ENCODE results near the gene BUD23. TPM values are rescaled to one million over a fixed set of nuclear protein-coding genes. Genes with fewer than 3 reads are reported as not detected.

BUD23 gene
- total and polyA plus RNA-seq, 9 of the 15 experiments (the other 6 are each of a cell fraction or from before 2014, with no cell fraction given), result 79.5 to 270 (median 150) TPM

DNA sequence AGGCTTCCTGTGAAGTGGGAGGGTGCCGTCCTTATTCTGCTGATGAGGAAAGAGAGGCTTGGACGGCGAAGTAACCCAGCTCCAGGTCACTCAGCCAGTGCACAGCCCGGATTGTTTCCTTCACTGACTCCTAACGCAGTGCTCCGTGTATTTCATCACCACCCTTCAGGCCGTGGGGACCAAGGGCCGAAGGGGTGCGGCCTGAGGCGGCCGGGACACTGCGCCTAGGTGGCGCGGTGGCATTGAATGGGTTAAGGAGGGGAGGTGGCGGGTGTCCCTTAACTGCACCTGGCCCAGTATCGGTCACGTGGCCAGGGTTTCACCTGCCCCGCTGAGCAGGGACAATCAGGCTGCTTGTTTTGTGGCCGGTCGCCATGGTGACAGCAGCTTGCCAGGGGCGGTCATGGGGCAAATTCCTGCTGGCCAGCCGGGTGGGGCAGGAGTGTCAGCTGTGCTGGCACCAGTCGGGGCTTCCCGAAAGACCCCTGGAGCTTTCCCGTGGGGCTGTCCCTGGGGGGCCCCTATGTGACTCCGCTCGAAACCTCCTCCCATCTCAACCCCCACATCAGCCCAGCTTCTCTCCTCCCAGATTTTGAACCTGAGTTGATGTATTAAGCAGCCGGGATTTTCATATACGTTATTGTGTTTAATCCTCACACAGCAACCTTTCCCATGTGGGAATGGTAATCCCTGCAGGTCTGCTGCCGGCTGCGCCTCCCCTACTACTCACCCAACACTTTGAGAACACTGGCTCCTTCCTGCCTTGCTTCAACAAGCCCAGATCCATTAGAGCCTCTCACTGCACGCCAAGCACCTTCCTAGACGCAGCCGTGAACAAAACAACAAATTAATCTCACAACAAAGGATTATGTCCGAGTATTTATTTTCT lies 59.6 kb downstream of the BUD23 start:
- WGBS (ENCODE audit: insufficient coverage, low coverage, missing lambda C conversion rate), result 71% methylated on average over 34 of the region's 35 CpGs
- CTCF ChIA-PET (ENCODE audit: low intra/inter-chr PET ratio), result no interaction called here
- H3K9me3 ChIP-seq (replicated peaks; ENCODE audit: control insufficient read depth, insufficient read depth, low read depth, low read length), result no peaks in the 10 kb centered on the region
- H3K27ac ChIP-seq (ENCODE audit: extremely low read depth, low read depth, low read length), result no peak overlapping the region
- peaks cover under 1% of the 10 kb centered on the region; the same call in 1 of the 2 replicates for H4K20me1 ChIP-seq (replicated peaks; ENCODE audit: control insufficient read depth, insufficient read depth, low read length)
- H3K9ac ChIP-seq (ENCODE audit: insufficient read depth in 1 of 2, low read depth in 2 of 2, low read length in 2 of 2), result peak overlapping the region in 1 of 2 experiments; percentile 54; a peak in 2 of 4 replicates
- no peak for FAIRE-seq
- H2AFZ ChIP-seq (ENCODE audit: low read depth, low read length), result no peak overlapping the region
- ATAC-seq, result no peak
- in situ Hi-C loops (cut with MboI), result loop anchor here (5.0 kb wide), 1 partner anchor 114 kb away; no protein-coding TSS in a partner anchor
- POLR2A ChIA-PET, result interaction anchor here (0.5 kb wide), 1 partner anchor 47 kb away, joined by 3 read pairs; no protein-coding TSS in a partner anchor
- no peak for DNase-seq (ENCODE audit: extremely low read depth in 1 of 4, low spot score in 3 of 4)
- H3K27me3 ChIP-seq (ENCODE audit: control insufficient read depth in 2 of 2, insufficient read depth in 2 of 2, low read length in 2 of 2), result no peaks in the 10 kb centered on the region
- no TSS peak for BruUV-seq (replicated peaks)
- no peak overlapping the region for H3K4me2 ChIP-seq (ENCODE audit: insufficient read depth, low read length)
- no peaks in the 10 kb centered on the region for H3K9me1 ChIP-seq (ENCODE audit: control insufficient read depth, insufficient read depth, low read length)
- no peak overlapping the region for H3K4me3 ChIP-seq
- H3K36me3 ChIP-seq (ENCODE audit: control insufficient read depth, insufficient read depth, low read length), result no peaks in the 10 kb centered on the region
- intact Hi-C loops (cut with micrococcal nuclease), result no loop called here
- peaks cover 10% of the 10 kb centered on the region for H3K79me2 ChIP-seq (ENCODE audit: control insufficient read depth, insufficient read depth, low read length)
- peaks cover 2 to 28% of the 10 kb centered on the region in 2 experiments; a peak in 4 of 5 replicates for H3K4me1 ChIP-seq (replicated peaks in 1 of 2; ENCODE audit: control insufficient read depth in 2 of 2, insufficient read depth in 2 of 2, low read length in 2 of 2)
- TF ChIP-seq ELF1 (tag; IDR thresholded peaks at IDR 0.05) (no peak), CEBPB (tag; IDR thresholded peaks at IDR 0.05) (0 out of 2 replicates have a peak, but pooled peaks have one; percentile 19), ZBTB1 (CRISPR knock-in tag; IDR thresholded peaks at IDR 0.05; ENCODE audit: borderline replicate concordance, low read depth) (no peak), ZNF699 (CRISPR knock-in tag; IDR thresholded peaks at IDR 0.05; ENCODE audit: insufficient replicate concordance) (no peak), USF2 (CRISPR knock-in tag; IDR thresholded peaks at IDR 0.05) (0 out of 2 replicates have a peak, but pooled peaks have one; percentile 32), RBFOX2 (IDR thresholded peaks at IDR 0.05; ENCODE audit: low read depth, low read length) (peak; percentile 19; the same call in 1 of the 2 replicates), TFAP4 (CRISPR knock-in tag; IDR thresholded peaks at IDR 0.05; ENCODE audit: borderline replicate concordance) (peak; percentile 24; the same call in 1 of the 2 replicates), KLF6 (CRISPR knock-in tag; IDR thresholded peaks at IDR 0.05; ENCODE audit: borderline replicate concordance) (no peak), YY1 (IDR thresholded peaks at IDR 0.05; ENCODE audit: borderline replicate concordance in 1 of 3, control insufficient read depth in 1 of 3, extremely low read depth in 1 of 3, insufficient read depth in 3 of 3, insufficient read length in 1 of 3, insufficient replicate concordance in 2 of 3, low read depth in 1 of 3, low read length in 2 of 3) (no peak)
- TF ChIP-seq, protein P1, sequence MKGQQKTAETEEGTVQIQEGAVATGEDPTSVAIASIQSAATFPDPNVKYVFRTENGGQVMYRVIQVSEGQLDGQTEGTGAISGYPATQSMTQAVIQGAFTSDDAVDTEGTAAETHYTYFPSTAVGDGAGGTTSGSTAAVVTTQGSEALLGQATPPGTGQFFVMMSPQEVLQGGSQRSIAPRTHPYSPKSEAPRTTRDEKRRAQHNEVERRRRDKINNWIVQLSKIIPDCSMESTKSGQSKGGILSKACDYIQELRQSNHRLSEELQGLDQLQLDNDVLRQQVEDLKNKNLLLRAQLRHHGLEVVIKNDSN (CRISPR knock-in tag; IDR thresholded peaks at IDR 0.05), result peak; percentile 54
- TF ChIP-seq, protein P2, sequence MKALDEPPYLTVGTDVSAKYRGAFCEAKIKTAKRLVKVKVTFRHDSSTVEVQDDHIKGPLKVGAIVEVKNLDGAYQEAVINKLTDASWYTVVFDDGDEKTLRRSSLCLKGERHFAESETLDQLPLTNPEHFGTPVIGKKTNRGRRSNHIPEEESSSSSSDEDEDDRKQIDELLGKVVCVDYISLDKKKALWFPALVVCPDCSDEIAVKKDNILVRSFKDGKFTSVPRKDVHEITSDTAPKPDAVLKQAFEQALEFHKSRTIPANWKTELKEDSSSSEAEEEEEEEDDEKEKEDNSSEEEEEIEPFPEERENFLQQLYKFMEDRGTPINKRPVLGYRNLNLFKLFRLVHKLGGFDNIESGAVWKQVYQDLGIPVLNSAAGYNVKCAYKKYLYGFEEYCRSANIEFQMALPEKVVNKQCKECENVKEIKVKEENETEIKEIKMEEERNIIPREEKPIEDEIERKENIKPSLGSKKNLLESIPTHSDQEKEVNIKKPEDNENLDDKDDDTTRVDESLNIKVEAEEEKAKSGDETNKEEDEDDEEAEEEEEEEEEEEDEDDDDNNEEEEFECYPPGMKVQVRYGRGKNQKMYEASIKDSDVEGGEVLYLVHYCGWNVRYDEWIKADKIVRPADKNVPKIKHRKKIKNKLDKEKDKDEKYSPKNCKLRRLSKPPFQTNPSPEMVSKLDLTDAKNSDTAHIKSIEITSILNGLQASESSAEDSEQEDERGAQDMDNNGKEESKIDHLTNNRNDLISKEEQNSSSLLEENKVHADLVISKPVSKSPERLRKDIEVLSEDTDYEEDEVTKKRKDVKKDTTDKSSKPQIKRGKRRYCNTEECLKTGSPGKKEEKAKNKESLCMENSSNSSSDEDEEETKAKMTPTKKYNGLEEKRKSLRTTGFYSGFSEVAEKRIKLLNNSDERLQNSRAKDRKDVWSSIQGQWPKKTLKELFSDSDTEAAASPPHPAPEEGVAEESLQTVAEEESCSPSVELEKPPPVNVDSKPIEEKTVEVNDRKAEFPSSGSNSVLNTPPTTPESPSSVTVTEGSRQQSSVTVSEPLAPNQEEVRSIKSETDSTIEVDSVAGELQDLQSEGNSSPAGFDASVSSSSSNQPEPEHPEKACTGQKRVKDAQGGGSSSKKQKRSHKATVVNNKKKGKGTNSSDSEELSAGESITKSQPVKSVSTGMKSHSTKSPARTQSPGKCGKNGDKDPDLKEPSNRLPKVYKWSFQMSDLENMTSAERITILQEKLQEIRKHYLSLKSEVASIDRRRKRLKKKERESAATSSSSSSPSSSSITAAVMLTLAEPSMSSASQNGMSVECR (CRISPR knock-in tag; IDR thresholded peaks at IDR 0.05), result no peak
